Nephron (organoid): ENCODE results near the gene LRRC73.

Experiments used
- H3K27ac Mint-ChIP-seq, 3 experiments: 2 replicates each; pipeline ENCODE4 v1.8.0; 2020; ENCODE audit warnings: mixed read lengths in 3 of 3, mild to moderate bottlenecking in 2 of 3, moderate library complexity in 1 of 3
- H3K27me3 Mint-ChIP-seq: 2 replicates; pipeline ENCODE4 v1.8.0; 2021; ENCODE audit warnings: low read depth, mild to moderate bottlenecking, moderate library complexity, mixed read lengths
- H3K36me3 Mint-ChIP-seq: 2 replicates; pipeline ENCODE4 v1.8.0; 2020; ENCODE audit warnings: low read depth, mixed read lengths
- H3K4me1 Mint-ChIP-seq: 2 replicates; pipeline ENCODE4 v1.8.0; 2020; ENCODE audit warnings: mixed read lengths
- H3K4me3 Mint-ChIP-seq, 3 experiments: 2 replicates each; pipeline ENCODE4 v1.8.0; 2020; ENCODE audit warnings: mild to moderate bottlenecking in 3 of 3, mixed read lengths in 3 of 3, moderate library complexity in 2 of 3
- H3K9me3 Mint-ChIP-seq: 2 replicates; pipeline ENCODE4 v1.8.0; 2020; ENCODE audit warnings: mixed read lengths
- TF ChIP-seq, protein P1 (sequence below), 3 experiments: fragments of 200-600 bp; sonication (generic); IDR thresholded peaks; one replicate each; pipeline ENCODE4 v1.5.0; 2021; ENCODE audit warnings: antibody characterized with exemption in 3 of 3; ENCODE audit not compliant: unreplicated experiment in 3 of 3

LRRC73 gene

DNA sequence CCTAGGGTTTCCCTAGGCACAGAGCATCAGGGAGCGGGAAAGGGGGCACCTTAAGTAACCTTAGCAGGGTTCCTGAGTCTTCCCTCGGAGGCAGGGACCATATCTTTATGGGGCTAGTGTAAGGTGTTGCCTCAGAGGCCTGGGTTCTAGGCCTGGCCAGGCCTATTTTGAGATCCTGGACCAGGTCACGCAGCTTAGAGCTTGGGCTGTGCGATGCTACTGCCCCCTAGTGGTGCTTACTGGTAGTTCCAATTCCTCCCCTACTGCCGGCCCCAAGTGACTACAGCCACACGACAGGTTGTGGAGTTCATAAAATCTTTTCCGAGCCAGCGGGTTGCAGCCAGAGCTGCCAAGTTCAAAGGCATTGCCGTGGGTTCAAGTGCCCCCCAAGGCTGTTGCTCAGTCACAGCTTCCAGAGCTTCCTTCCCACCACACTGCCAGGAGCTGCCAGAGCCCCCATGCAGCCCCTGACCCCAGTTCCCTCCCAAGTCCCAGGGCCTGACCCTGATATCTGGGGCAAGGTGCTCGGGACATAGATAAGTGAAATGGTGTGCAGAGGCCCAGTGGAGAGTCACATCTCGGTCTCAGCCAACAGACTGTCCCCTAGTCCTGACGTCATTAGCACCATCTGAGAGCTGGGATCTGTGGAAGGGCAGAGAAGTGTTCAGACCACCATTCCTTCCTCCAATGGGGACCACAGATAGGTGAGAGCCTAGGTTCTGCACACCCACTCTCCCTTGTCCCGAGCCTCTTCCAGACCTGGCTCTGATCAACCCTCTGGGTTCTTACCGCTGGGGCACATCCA is 3.3 kb downstream of the LRRC73 start:
- peaks cover 18% of the 10 kb centered on the region for H3K27me3 Mint-ChIP-seq
- H3K9me3 Mint-ChIP-seq: no peaks in the 10 kb centered on the region
- peaks cover 36% of the 10 kb centered on the region for H3K36me3 Mint-ChIP-seq
- peak overlapping the region; percentile 42 to 65 (median 58) for H3K4me3 Mint-ChIP-seq
- peaks cover 14% of the 10 kb centered on the region for H3K4me1 Mint-ChIP-seq
- TF ChIP-seq, protein P1, sequence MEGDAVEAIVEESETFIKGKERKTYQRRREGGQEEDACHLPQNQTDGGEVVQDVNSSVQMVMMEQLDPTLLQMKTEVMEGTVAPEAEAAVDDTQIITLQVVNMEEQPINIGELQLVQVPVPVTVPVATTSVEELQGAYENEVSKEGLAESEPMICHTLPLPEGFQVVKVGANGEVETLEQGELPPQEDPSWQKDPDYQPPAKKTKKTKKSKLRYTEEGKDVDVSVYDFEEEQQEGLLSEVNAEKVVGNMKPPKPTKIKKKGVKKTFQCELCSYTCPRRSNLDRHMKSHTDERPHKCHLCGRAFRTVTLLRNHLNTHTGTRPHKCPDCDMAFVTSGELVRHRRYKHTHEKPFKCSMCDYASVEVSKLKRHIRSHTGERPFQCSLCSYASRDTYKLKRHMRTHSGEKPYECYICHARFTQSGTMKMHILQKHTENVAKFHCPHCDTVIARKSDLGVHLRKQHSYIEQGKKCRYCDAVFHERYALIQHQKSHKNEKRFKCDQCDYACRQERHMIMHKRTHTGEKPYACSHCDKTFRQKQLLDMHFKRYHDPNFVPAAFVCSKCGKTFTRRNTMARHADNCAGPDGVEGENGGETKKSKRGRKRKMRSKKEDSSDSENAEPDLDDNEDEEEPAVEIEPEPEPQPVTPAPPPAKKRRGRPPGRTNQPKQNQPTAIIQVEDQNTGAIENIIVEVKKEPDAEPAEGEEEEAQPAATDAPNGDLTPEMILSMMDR (IDR thresholded peaks at IDR 0.05; ENCODE audit: unreplicated experiment in 3 of 3): peak; percentile 92 to 97 (median 96)
- no peak overlapping the region for H3K27ac Mint-ChIP-seq

DNA sequence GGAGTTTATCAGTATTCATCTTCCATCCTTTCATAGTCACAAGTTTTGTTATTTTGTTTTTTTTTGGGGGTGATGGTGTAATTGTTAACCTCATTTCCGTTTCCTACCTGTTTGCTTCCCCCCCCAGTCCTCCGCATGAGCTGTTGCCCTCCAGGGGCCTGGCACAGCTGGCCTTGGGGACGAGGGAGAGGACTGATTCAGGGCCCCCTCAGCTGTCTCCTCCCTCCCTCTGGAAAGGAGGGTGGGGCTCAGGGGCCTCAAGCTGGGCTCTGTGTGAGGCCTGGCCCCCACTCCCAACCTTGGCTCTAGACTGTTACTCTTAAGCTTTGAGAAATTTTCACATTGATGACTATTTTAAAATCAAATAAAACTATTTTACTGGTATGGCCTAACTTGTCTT is 4.0 kb downstream of the LRRC73 start:
- Mint-ChIP-seq H3K36me3 (peaks cover 36% of the 10 kb centered on the region), H3K9me3 (no peaks in the 10 kb centered on the region), H3K4me1 (peaks cover 14% of the 10 kb centered on the region), H3K27ac (no peak overlapping the region), H3K4me3 (no peak overlapping the region), H3K27me3 (peaks cover 18% of the 10 kb centered on the region)
- TF ChIP-seq, protein P1 (IDR thresholded peaks at IDR 0.05; ENCODE audit: unreplicated experiment in 3 of 3): no peak

DNA sequence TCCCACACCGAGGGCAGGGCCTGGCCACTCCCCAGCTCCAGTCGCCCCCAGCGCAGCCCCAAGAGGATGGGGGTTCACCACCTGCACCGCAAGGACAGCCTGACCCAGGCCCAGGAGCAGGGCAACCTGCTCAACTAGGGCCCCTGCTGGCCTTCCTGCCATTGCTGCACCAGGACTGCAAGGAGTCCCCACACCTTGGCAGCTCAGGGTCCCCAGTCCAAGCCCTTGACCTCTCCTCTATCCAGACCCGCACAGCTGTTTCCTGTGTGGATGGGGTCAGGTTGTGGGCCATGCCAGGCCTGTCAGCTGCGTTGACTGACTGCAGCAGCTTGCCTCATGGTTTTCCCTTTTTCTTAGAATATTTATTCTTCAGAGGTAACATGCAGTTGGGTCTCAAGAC is 4.4 kb downstream of the LRRC73 start:
- peaks cover 36% of the 10 kb centered on the region for H3K36me3 Mint-ChIP-seq
- H3K4me3 Mint-ChIP-seq: no peak overlapping the region
- peaks cover 18% of the 10 kb centered on the region for H3K27me3 Mint-ChIP-seq
- TF ChIP-seq, protein P1 (IDR thresholded peaks at IDR 0.05; ENCODE audit: unreplicated experiment in 3 of 3): no peak
- peaks cover 16% of the 10 kb centered on the region for H3K4me1 Mint-ChIP-seq
- H3K9me3 Mint-ChIP-seq: no peaks in the 10 kb centered on the region
- H3K27ac Mint-ChIP-seq: no peak overlapping the region

DNA sequence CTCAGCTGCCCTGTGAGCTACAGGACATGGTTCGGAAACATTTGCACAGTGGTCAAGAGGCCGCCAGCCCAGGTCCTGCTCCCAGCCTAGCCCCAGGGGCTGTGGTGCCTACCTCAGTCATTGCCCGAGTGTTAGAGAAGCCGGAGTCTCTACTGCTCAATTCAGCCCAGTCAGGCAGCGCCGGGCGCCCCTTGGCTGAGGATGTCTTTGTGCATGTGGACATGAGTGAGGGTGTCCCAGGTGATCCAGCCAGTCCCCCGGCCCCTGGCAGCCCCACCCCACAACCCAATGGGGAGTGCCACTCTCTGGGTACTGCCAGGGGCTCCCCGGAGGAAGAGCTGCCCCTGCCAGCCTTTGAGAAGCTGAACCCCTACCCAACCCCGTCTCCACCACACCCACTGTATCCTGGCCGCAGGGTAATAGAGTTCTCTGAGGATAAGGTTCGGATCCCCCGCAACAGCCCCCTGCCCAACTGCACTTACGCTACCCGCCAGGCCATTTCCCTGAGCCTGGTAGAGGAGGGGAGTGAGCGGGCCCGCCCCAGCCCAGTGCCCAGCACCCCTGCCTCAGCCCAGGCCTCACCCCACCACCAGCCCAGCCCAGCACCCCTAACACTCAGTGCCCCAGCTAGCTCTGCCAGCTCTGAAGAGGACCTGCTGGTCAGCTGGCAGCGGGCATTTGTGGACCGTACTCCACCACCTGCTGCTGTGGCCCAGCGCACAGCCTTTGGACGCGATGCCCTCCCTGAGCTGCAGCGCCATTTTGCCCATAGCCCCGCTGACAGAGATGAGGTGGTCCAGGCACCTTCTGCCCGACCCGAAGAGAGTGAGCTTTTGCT is 5.2 kb downstream of the LRRC73 start:
- H3K4me3 Mint-ChIP-seq: no peak overlapping the region
- peaks cover 18% of the 10 kb centered on the region for H3K27me3 Mint-ChIP-seq
- peaks cover 23% of the 10 kb centered on the region for H3K4me1 Mint-ChIP-seq
- H3K9me3 Mint-ChIP-seq: no peaks in the 10 kb centered on the region
- peaks cover 43% of the 10 kb centered on the region for H3K36me3 Mint-ChIP-seq
- no peak overlapping the region for H3K27ac Mint-ChIP-seq
- TF ChIP-seq, protein P1 (IDR thresholded peaks at IDR 0.05; ENCODE audit: unreplicated experiment in 3 of 3): no peak

DNA sequence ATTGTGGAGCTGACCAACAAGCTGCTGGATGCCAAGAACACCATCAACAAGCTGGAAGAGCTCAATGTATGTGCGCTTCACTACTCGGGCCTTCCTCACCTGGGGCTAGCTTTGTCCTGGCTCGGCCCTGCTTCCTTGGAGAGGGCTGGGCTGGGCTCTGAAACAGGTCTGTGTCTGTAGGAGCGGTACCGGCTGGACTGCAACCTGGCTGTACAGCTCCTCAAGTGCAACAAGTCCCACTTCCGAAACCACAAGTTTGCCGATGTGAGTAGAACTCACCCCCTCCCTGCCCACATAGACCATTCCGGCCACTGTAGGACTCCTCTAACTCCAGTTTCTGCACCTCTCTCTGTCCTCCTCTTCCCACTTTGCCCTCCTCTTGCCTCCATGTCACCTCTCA is 6.7 kb downstream of the LRRC73 start:
- TF ChIP-seq, protein P1 (IDR thresholded peaks at IDR 0.05; ENCODE audit: unreplicated experiment in 3 of 3): no peak
- no peak overlapping the region for H3K27ac Mint-ChIP-seq
- H3K36me3 Mint-ChIP-seq: peaks cover 53% of the 10 kb centered on the region
- H3K9me3 Mint-ChIP-seq: no peaks in the 10 kb centered on the region
- no peak overlapping the region for H3K4me3 Mint-ChIP-seq
- H3K4me1 Mint-ChIP-seq: peaks cover 21% of the 10 kb centered on the region
- peaks cover 7% of the 10 kb centered on the region for H3K27me3 Mint-ChIP-seq
